ENCODE data around the gene RAPGEF5. TPM values are rescaled to one million over a fixed set of nuclear protein-coding genes. Genes with fewer than 3 reads are reported as not detected.

RAPGEF5 gene
- total and polyA plus RNA-seq, 4 donors: 7.1 to 54.8 (median 13.0) TPM

DNA sequence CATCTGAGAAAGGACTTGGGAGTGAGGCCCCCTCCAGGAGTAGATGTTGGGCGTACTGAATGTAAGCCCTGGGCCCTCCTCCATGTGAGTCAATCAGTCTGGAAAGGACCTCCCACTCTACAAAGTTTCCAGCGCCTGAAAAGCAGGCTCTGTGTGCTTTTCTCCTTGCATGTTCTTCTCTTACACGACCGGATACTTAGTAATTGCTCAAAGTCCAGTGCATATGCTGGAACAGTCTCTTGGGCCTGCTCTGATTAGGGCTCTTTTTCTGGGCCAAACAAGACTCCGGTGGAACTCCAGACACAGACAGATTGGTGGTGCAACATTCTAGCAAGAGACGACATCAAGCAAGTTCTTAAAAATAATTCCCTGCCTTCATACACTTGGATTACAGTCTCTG is 38.3 kb upstream of the RAPGEF5 start (continued):
- TF ChIP-seq, protein P1, sequence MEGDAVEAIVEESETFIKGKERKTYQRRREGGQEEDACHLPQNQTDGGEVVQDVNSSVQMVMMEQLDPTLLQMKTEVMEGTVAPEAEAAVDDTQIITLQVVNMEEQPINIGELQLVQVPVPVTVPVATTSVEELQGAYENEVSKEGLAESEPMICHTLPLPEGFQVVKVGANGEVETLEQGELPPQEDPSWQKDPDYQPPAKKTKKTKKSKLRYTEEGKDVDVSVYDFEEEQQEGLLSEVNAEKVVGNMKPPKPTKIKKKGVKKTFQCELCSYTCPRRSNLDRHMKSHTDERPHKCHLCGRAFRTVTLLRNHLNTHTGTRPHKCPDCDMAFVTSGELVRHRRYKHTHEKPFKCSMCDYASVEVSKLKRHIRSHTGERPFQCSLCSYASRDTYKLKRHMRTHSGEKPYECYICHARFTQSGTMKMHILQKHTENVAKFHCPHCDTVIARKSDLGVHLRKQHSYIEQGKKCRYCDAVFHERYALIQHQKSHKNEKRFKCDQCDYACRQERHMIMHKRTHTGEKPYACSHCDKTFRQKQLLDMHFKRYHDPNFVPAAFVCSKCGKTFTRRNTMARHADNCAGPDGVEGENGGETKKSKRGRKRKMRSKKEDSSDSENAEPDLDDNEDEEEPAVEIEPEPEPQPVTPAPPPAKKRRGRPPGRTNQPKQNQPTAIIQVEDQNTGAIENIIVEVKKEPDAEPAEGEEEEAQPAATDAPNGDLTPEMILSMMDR (IDR thresholded peaks at IDR 0.05; ENCODE audit: low read depth, low read length, missing input control): no peak
- TF ChIP-seq EGR1 (IDR thresholded peaks at IDR 0.05; ENCODE audit: low read depth in 2 of 2): no peak
- no peak for TF ChIP-seq RXRA (IDR thresholded peaks at IDR 0.05)
- TF ChIP-seq, protein P2, sequence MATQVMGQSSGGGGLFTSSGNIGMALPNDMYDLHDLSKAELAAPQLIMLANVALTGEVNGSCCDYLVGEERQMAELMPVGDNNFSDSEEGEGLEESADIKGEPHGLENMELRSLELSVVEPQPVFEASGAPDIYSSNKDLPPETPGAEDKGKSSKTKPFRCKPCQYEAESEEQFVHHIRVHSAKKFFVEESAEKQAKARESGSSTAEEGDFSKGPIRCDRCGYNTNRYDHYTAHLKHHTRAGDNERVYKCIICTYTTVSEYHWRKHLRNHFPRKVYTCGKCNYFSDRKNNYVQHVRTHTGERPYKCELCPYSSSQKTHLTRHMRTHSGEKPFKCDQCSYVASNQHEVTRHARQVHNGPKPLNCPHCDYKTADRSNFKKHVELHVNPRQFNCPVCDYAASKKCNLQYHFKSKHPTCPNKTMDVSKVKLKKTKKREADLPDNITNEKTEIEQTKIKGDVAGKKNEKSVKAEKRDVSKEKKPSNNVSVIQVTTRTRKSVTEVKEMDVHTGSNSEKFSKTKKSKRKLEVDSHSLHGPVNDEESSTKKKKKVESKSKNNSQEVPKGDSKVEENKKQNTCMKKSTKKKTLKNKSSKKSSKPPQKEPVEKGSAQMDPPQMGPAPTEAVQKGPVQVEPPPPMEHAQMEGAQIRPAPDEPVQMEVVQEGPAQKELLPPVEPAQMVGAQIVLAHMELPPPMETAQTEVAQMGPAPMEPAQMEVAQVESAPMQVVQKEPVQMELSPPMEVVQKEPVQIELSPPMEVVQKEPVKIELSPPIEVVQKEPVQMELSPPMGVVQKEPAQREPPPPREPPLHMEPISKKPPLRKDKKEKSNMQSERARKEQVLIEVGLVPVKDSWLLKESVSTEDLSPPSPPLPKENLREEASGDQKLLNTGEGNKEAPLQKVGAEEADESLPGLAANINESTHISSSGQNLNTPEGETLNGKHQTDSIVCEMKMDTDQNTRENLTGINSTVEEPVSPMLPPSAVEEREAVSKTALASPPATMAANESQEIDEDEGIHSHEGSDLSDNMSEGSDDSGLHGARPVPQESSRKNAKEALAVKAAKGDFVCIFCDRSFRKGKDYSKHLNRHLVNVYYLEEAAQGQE (IDR thresholded peaks at IDR 0.05): no peak
- TF ChIP-seq, protein P3, sequence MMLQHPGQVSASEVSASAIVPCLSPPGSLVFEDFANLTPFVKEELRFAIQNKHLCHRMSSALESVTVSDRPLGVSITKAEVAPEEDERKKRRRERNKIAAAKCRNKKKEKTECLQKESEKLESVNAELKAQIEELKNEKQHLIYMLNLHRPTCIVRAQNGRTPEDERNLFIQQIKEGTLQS (IDR thresholded peaks at IDR 0.05): no peak
- no peak for TF ChIP-seq TAF1 (conservative IDR thresholded peaks at IDR 0.05)
- no peak for TF ChIP-seq HNF4G (IDR thresholded peaks at IDR 0.05)

DNA sequence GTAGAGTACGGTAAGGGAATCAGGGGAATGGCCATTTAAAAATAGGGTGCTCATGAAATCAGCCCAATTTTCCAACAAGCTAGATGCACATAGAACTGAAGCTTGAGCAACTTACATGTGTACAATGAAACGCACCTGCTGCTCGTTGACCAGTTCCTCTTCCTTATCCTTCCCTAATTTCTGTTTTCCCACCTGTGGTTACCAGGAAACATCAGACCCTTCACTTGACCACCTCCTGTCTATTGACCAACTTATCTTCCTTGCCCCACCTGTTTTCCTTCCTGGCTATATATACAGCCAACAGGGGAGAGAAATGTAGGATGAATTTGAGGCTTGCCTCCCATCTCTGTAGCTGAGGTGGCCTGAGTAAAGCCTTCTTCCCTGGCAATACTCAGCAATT is 37.8 kb upstream of the RAPGEF5 start:
- TF ChIP-seq FOXA2 (IDR thresholded peaks at IDR 0.05): no peak
- no peak for TF ChIP-seq YY1 (IDR thresholded peaks at IDR 0.05)
- Histone ChIP-seq H3K27me3 (ENCODE audit: control insufficient read depth in 4 of 4, insufficient read depth in 4 of 4, low read length in 3 of 4) (peaks cover 0 to 3% (median 0%) of the 10 kb centered on the region in 4 donors), H3K4me1 (ENCODE audit: control insufficient read depth in 4 of 4, insufficient read depth in 4 of 4, low read length in 3 of 4) (no peaks in the 10 kb centered on the region), H3K27ac (ENCODE audit: low read depth in 1 of 2, low read length in 2 of 2) (no peak overlapping the region), H3K36me3 (ENCODE audit: control insufficient read depth in 4 of 4, insufficient read depth in 3 of 4, low read depth in 1 of 4, low read length in 3 of 4) (no peaks in the 10 kb centered on the region), H3K9ac (ENCODE audit: low read depth in 1 of 2, low read length in 2 of 2) (no peak overlapping the region), H3K9me3 (ENCODE audit: control insufficient read depth in 4 of 4, low read length in 3 of 4) (no peaks in the 10 kb centered on the region), H3K4me3 (ENCODE audit: low read depth in 1 of 3, low read length in 3 of 3) (no peak overlapping the region)
- 76% methylated on average over 3 of the region's 3 CpGs for WGBS
- no peak for DNase-seq (ENCODE audit: low spot score)

DNA sequence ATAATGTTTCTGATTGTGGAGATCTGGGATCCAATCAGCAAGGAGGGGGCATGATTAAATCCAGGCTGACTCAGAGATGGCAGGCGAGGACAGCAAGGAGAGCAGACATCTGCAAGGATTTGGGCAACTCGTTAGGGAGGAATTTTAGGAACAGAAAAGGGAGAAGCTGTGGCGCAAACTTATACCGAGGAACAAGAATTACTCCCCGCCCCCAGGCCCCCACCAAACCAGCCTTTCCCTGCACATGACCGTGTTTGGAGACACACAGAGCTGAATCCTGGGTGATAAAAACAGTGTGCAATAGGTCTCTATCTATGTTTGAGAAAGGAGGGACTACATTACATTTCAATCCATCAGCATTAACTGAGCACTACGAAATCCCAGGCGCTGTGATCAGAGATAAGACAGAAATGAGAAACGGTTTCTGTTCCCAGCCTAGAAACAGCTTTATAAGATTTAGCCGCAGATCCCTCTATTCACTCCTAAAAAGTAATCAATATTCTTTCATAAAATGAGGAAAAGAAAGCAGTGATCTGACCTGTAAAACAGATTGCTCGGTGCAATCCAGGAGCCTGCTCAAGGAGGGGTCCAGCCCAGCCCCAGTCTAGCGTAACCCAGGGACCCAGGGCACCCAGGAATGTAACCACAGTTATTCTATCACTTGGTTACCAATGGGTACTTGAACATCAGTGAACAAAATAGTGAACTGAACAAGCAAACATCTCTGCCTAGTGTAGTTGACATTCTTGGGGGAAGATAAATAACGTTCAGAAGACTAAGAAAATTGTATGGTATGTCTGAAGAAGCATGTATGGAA is 37.2 kb upstream of the RAPGEF5 start:
- no peaks in the 10 kb centered on the region for H3K4me1 ChIP-seq (ENCODE audit: control insufficient read depth in 4 of 4, insufficient read depth in 4 of 4, low read length in 3 of 4)

More for the DNA sequence above, 37.2 kb upstream of the RAPGEF5 start:
- 71% methylated on average over 13 of the region's 13 CpGs for WGBS
- Histone ChIP-seq H3K27ac (ENCODE audit: low read depth in 1 of 2, low read length in 2 of 2) (no peak overlapping the region), H3K27me3 (ENCODE audit: control insufficient read depth in 4 of 4, insufficient read depth in 4 of 4, low read length in 3 of 4) (peaks cover 0 to 3% (median 0%) of the 10 kb centered on the region in 4 donors), H3K9me3 (ENCODE audit: control insufficient read depth in 4 of 4, low read length in 3 of 4) (no peaks in the 10 kb centered on the region), H3K4me3 (ENCODE audit: low read depth in 1 of 3, low read length in 3 of 3) (no peak overlapping the region), H3K9ac (ENCODE audit: low read depth in 1 of 2, low read length in 2 of 2) (no peak overlapping the region), H3K36me3 (ENCODE audit: control insufficient read depth in 4 of 4, insufficient read depth in 3 of 4, low read depth in 1 of 4, low read length in 3 of 4) (no peaks in the 10 kb centered on the region)
- TF ChIP-seq HNF4G (IDR thresholded peaks at IDR 0.05) (no peak), JUND (IDR thresholded peaks at IDR 0.05) (no peak), RXRA (IDR thresholded peaks at IDR 0.05) (no peak), NR2F2 (IDR thresholded peaks at IDR 0.05) (no peak), FOXA2 (IDR thresholded peaks at IDR 0.05) (no peak)
- TF ChIP-seq, protein P2 (IDR thresholded peaks at IDR 0.05): no peak
- no peak for DNase-seq (ENCODE audit: low spot score)
